Astrocyte (in vitro differentiated cells and primary cell): ENCODE measurements around the gene SMARCA4.

Experiments used
- EZH2 ChIP-seq: IDR thresholded peaks from 2 replicates; pipeline ENCODE4 v1.6.1; 2012; ENCODE audit warnings: mild to moderate bottlenecking, low read length, inconsistent platforms; ENCODE audit not compliant: insufficient read depth
- TF ChIP-seq, protein P1 (sequence below): IDR thresholded peaks from 2 replicates; pipeline ENCODE4 v1.5.1; 2011; ENCODE audit warnings: low read depth, mild to moderate bottlenecking, inconsistent platforms, low read length, moderate library complexity; ENCODE audit not compliant: insufficient read depth

DNA sequence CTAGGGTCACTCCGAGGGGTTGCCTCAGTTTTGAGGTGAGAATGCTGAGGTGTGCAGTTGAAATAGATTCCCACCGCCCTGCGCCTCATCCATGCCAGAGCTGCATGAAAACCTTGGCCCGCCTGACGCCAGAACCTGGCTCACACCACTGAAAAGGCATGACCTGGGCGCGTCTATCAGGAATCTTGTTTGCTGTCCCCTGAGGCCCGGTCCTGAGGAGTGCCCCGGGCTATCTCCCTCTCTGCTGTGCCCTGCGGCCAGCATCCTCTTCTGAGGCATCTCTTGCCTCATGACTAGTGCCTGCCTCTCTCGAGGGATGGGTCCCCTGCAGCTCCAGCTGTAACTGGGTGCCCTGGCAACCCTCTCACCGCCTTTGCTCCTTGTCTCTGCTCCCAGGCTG is 28.1 kb downstream of the SMARCA4 start:
- no peak for TF ChIP-seq EZH2
- TF ChIP-seq, protein P1, sequence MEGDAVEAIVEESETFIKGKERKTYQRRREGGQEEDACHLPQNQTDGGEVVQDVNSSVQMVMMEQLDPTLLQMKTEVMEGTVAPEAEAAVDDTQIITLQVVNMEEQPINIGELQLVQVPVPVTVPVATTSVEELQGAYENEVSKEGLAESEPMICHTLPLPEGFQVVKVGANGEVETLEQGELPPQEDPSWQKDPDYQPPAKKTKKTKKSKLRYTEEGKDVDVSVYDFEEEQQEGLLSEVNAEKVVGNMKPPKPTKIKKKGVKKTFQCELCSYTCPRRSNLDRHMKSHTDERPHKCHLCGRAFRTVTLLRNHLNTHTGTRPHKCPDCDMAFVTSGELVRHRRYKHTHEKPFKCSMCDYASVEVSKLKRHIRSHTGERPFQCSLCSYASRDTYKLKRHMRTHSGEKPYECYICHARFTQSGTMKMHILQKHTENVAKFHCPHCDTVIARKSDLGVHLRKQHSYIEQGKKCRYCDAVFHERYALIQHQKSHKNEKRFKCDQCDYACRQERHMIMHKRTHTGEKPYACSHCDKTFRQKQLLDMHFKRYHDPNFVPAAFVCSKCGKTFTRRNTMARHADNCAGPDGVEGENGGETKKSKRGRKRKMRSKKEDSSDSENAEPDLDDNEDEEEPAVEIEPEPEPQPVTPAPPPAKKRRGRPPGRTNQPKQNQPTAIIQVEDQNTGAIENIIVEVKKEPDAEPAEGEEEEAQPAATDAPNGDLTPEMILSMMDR = no peak
